Upper lobe of left lung (tissue), 6 donors: ENCODE measurements around the gene MATN3. TPM values are rescaled to one million over a fixed set of nuclear protein-coding genes. Genes with fewer than 3 reads are reported as not detected.
A peak's percentile ranks its signal among the peaks of the same experiment; 100 is the strongest.
"Not testable (repeated sequence)": the region's sequence is repeated elsewhere in the genome, so short reads cannot be mapped to it uniquely, and the experiment has no call there.

Source experiments
- ATAC-seq, 2 donors: fragments of 200-7000 bp; cut with Tn5 transposase; one replicate each; pipeline ENCODE4 v1.9.1; 2022; ENCODE audit warnings: mild to moderate bottlenecking in 2 of 2, moderate library complexity in 2 of 2; ENCODE audit not compliant: low FRiP score in 2 of 2
- DNase-seq, 2 donors: peaks; one replicate each; pipeline ENCODE4 v3.0.0-alpha.2; 2019 to 2020
- H3K27ac ChIP-seq, 4 donors: fragments of 200-600 bp; sonication (generic); one replicate each; pipeline ENCODE4 v1.5.1; 2016 to 2019
- H3K27me3 ChIP-seq, 4 donors: fragments of 200-600 bp; sonication (generic); one replicate each; pipeline ENCODE4 v1.5.1; 2017 to 2019
- H3K36me3 ChIP-seq, 4 donors: fragments of 200-600 bp; sonication (generic); one replicate each; pipeline ENCODE4 v1.5.1; 2016 to 2019
- H3K4me1 ChIP-seq, 4 donors: fragments of 200-600 bp; sonication (generic); one replicate each; pipeline ENCODE4 v1.5.1; 2018 to 2019
- H3K4me3 ChIP-seq, 4 donors: fragments of 200-600 bp; sonication (generic); one replicate each; pipeline ENCODE4 v1.5.1; 2017 to 2019; ENCODE audit warnings: mild to moderate bottlenecking in 2 of 4, moderate library complexity in 1 of 4
- H3K9me3 ChIP-seq, 4 donors: fragments of 200-600 bp; sonication (generic); one replicate each; pipeline ENCODE4 v1.5.1; 2018 to 2019
- CTCF ChIP-seq, 6 experiments: fragments of 450-650 bp in 4 of 6; fragments of 200-600 bp in 2 of 6; sonication (generic) in 2 of 6; IDR thresholded peaks; one replicate each; pipeline ENCODE4 v1.5.1; 2016 to 2019; ENCODE audit warnings: antibody characterized with exemption in 6 of 6
- EP300 ChIP-seq, 4 donors: sonication (generic); formaldehyde crosslinking; IDR thresholded peaks; one replicate each; pipeline ENCODE4 v1.5.1; 2017; ENCODE audit warnings: antibody characterized with exemption in 4 of 4, control low read depth in 2 of 4
- POLR2A ChIP-seq, 4 donors: fragments of 450-650 bp; IDR thresholded peaks; one replicate each; pipeline ENCODE4 v1.5.1; 2016 to 2017; ENCODE audit warnings: antibody characterized with exemption in 4 of 4, mild to moderate bottlenecking in 2 of 4
- POLR2AphosphoS5 ChIP-seq, 2 donors: sonication (generic); formaldehyde crosslinking; IDR thresholded peaks; one replicate each; pipeline ENCODE4 v1.5.1; 2017; ENCODE audit warnings: antibody characterized with exemption in 2 of 2
- WGBS, 2 donors: methylation state at CpG; one replicate each; pipeline ENCODE4 v1.1.5; 2017 to 2018; 5-methylcytosine and 5-hydroxymethylcytosine counted together
- total RNA-seq, 6 donors: library from RNA; depleted of rRNA in 4 of 6; stranded (reverse); fragments of >200 nt in 4 of 6; gene quantifications; one replicate each; pipeline versions ENCODE4 v1.1.0 to v1.2.1, GENCODE V29; 2016 to 2021
- donor health status: DM: no; HTN: no; CAD: no; lungs with moderate emphysema.
- donor health status: DM: no; HTN: yes; CAD: no; lungs with severe emphysema.

Gene MATN3
- total RNA-seq, 6 donors from 2014 or later: 1.0 to 17.3 (median 7.8) TPM

- Histone ChIP-seq H3K4me3 (peak overlapping the region; percentile 55 to 86 (median 71)), H3K9me3 (no peaks in the 10 kb centered on the region), H3K27me3 (no peaks in the 10 kb centered on the region), H3K27ac (peak overlapping the region; percentile 97 to 100 (median 98)), H3K36me3 (no peaks in the 10 kb centered on the region), H3K4me1 (peaks cover 24 to 44% (median 35%) of the 10 kb centered on the region in 4 donors)
- TF ChIP-seq POLR2AphosphoS5 (IDR thresholded peaks at IDR 0.05) (peak in 1 of 2 donors; percentile 14), POLR2A (IDR thresholded peaks at IDR 0.05) (peak in 1 of 4 donors; percentile 40), CTCF (IDR thresholded peaks at IDR 0.05) (no peak)
- WGBS, 2 donors: 0% methylated on average over 26 to 46 of the region's 47 CpGs
- ATAC-seq (peak; percentile 3 to 46), DNase-seq (peak in 1 of 2 donors; percentile 66)
Measured at GRCh38 chr2:20050646-20051531, 38.4 kb upstream of the MATN3 start.

DNA sequence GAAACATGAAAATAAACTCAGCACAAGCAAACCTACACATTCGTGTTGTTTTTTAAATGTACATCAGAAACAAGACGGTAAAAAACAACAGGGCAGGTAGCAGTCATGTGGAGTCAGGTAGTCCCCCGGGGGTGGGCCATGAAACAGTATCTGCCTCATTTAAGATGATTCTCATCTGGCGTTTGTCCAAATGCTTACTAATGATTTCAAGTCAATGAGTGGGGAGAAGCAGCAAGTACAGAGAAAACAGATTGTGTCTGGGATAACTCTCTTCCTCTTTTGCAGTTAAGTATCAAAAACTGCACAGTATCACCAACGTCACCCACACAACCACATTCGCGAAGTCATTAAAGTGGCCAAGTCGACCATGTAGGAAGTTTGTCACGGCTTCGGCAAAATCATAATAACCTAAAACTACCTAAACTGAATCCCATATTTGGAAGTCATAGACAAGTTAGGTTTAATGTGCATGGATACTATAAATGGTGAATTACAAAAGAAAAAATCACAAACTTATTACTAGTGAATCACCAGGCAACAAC, 37.7 kb upstream of the MATN3 start:
- ATAC-seq: peak in 1 of 2 donors; percentile 36
- peak overlapping the region; percentile 55 to 86 (median 71) for H3K4me3 ChIP-seq
- H3K27ac ChIP-seq: peak overlapping the region; percentile 97 to 100 (median 98)
- H3K9me3 ChIP-seq: no peaks in the 10 kb centered on the region
- WGBS, 2 donors: 1 to 2% methylated on average over 10 of the region's 10 CpGs
- H3K4me1 ChIP-seq: peaks cover 24 to 51% (median 41%) of the 10 kb centered on the region in 4 donors
- TF ChIP-seq CTCF (IDR thresholded peaks at IDR 0.05): no peak
- peak in 1 of 4 donors; percentile 64 for TF ChIP-seq POLR2A (IDR thresholded peaks at IDR 0.05)
- TF ChIP-seq EP300 (IDR thresholded peaks at IDR 0.05): no peak
- peak in 1 of 2 donors; percentile 26 for TF ChIP-seq POLR2AphosphoS5 (IDR thresholded peaks at IDR 0.05)
- no peaks in the 10 kb centered on the region for H3K27me3 ChIP-seq
- H3K36me3 ChIP-seq: no peaks in the 10 kb centered on the region
- DNase-seq: peak in 1 of 2 donors; percentile 45

- Histone ChIP-seq H3K9me3 (no peaks in the 10 kb centered on the region), H3K27ac (peak overlapping the region; percentile 97 to 100 (median 98)), H3K4me1 (peaks cover 24 to 52% (median 43%) of the 10 kb centered on the region in 4 donors), H3K27me3 (no peaks in the 10 kb centered on the region), H3K4me3 (peak overlapping the region; percentile 3 to 86 (median 62)), H3K36me3 (no peaks in the 10 kb centered on the region)
- no peak for DNase-seq
- ATAC-seq: no peak
- WGBS, 2 donors: 3 to 4% methylated on average over 4 of the region's 4 CpGs
- no peak for TF ChIP-seq CTCF (IDR thresholded peaks at IDR 0.05)
- TF ChIP-seq POLR2A (IDR thresholded peaks at IDR 0.05): no peak
- TF ChIP-seq EP300 (IDR thresholded peaks at IDR 0.05): no peak
- no peak for TF ChIP-seq POLR2AphosphoS5 (IDR thresholded peaks at IDR 0.05)
Measured at GRCh38 chr2:20049637-20050036, 37.2 kb upstream of the MATN3 start.

- no peaks in the 10 kb centered on the region for H3K9me3 ChIP-seq
- 40 to 45% methylated on average over 6 of the region's 6 CpGs for WGBS, 2 donors
- no peak for DNase-seq
- peak overlapping the region in 2 of 4 donors; percentile 69 to 86 for H3K4me3 ChIP-seq
- no peak for ATAC-seq
- H3K27ac ChIP-seq: peak overlapping the region; percentile 97 to 100 (median 98)
- no peaks in the 10 kb centered on the region for H3K27me3 ChIP-seq
- TF ChIP-seq EP300 (IDR thresholded peaks at IDR 0.05) (no peak), POLR2AphosphoS5 (IDR thresholded peaks at IDR 0.05) (no peak), CTCF (IDR thresholded peaks at IDR 0.05) (no peak)
- H3K36me3 ChIP-seq: no peaks in the 10 kb centered on the region
- peaks cover 32 to 60% (median 51%) of the 10 kb centered on the region in 4 donors for H3K4me1 ChIP-seq
Measured at GRCh38 chr2:20048488-20049448, 36.3 kb upstream of the MATN3 start.

GRCh38 chr2:20045712-20046292, 33.3 kb upstream of the MATN3 start:
- not testable (repeated sequence) for H3K36me3 ChIP-seq, DNase-seq, H3K27me3 ChIP-seq, H3K4me3 ChIP-seq, H3K9me3 ChIP-seq, H3K27ac ChIP-seq, ATAC-seq
- 70 to 72% methylated on average over 4 of the region's 4 CpGs for WGBS, 2 donors
- H3K4me1 ChIP-seq: peaks cover 45 to 69% (median 57%) of the 10 kb centered on the region in 4 donors
